ENCODE data around the gene CHRNA9.
A peak's percentile ranks its signal among the peaks of the same experiment; 100 is the strongest.

Gene CHRNA9

DNA sequence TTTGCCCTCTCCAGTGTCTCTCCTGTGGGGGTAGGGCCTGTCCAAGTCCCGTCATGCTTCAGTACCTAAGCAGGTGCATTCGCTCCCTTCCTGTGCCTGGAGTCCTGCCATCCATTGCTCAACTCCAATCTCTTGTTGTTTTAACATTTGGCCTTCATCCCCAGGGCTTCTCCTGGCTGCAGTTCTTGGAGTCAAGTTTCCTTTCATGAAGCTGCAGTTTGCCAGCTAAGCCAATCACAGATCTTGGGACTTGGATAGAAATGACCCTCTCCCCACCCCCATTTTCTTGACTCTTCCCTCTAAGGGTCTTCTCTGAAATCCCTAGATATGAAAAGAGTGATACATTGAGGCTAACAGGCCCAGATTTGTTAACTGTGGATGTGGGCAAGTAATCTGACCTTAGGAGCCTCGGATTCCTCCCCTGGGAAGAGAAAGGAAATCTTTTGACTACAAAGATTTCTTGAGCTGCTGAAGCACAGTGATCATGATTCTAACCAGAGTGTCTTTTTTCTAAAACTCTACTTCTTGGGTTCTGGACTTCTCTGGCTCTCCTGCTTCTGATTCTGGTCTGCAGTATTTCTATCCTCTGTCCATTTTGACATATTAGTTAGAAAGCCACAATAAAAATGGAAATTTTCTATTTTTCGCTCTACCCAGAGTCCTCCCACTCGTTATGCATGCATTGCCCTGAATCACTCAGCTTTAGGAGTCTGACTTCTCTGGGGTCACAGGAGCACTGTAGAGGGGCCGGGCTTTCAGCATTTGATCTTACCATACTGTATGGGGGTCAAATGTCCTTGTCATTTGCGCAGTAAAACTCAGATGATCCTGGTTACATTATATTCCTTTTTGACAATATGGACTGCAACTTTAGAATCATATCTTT, 61.0 kb downstream of the CHRNA9 start:
- Histone ChIP-seq H3K4me3 (ENCODE audit: low read depth in 1 of 5, low read length in 5 of 5) (peak overlapping the region in 1 of 5 donors; percentile 40), H3K27me3 (ENCODE audit: control insufficient read depth in 5 of 5, insufficient read depth in 4 of 5, low read length in 5 of 5) (no peaks in the 10 kb centered on the region), H3K27ac (ENCODE audit: low read depth, low read length) (no peak overlapping the region), H3K36me3 (ENCODE audit: control insufficient read depth in 5 of 5, insufficient read depth in 5 of 5, low read length in 5 of 5) (no peaks in the 10 kb centered on the region), H3K9ac (ENCODE audit: low read length in 5 of 5) (no peak overlapping the region), H3K4me1 (ENCODE audit: control insufficient read depth in 5 of 5, insufficient read depth in 5 of 5, low read length in 5 of 5) (peaks cover 5 to 20% (median 17%) of the 10 kb centered on the region in 5 donors), H3K9me3 (ENCODE audit: control insufficient read depth in 5 of 5, low read length in 5 of 5) (no peaks in the 10 kb centered on the region)

DNA sequence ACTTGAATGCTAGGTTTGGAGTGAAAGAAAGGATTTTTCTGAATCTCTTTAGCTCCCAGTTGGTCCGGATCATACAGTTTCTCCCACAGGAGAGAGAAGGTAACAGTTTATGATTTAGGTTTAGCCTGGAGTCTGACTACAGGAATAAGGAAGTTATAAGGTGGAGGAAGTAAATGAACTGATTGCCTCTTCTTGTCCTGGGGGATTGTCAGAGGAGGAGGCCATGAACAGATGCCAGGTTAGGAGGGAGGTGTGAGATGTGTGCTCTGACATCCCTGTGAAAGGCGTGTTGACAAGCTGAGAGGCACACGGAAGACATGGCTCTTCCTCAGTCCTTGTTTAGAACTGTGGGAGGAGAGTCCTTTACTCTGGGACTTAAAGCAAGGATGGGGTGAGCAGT, 64.4 kb downstream of the CHRNA9 start:
- H3K4me3 ChIP-seq (ENCODE audit: low read depth in 1 of 5, low read length in 5 of 5) = no peak overlapping the region
- no peaks in the 10 kb centered on the region for H3K36me3 ChIP-seq (ENCODE audit: control insufficient read depth in 5 of 5, insufficient read depth in 5 of 5, low read length in 5 of 5)
- no peaks in the 10 kb centered on the region for H3K9me3 ChIP-seq (ENCODE audit: control insufficient read depth in 5 of 5, low read length in 5 of 5)
- H3K4me1 ChIP-seq (ENCODE audit: control insufficient read depth in 5 of 5, insufficient read depth in 5 of 5, low read length in 5 of 5) = peaks cover 5 to 20% (median 17%) of the 10 kb centered on the region in 5 donors
- no peak overlapping the region for H3K9ac ChIP-seq (ENCODE audit: low read length in 5 of 5)
- H3K27ac ChIP-seq (ENCODE audit: low read depth, low read length) = no peak overlapping the region
- no peaks in the 10 kb centered on the region for H3K27me3 ChIP-seq (ENCODE audit: control insufficient read depth in 5 of 5, insufficient read depth in 4 of 5, low read length in 5 of 5)

DNA sequence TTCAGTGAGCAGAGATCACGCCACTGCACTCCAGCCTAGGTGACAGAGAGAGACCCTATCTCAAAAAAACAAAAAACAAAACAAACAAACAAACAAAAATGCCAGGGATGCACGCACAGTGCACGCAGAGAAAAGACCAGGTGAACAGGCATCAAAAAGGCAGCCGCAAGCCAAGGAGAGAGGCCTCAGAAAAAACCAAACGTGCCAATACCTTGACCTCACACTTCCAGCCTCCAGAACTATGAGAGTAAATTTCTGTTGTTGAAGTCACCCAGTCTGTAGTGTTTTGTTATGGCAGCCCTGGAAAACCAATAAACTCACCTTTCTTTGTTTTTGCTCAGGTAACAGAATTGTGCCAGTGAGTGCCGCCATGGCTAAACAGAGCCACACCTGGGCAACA, 66.0 kb downstream of the CHRNA9 start:
- Histone ChIP-seq H3K36me3 (ENCODE audit: control insufficient read depth in 5 of 5, insufficient read depth in 5 of 5, low read length in 5 of 5) (no peaks in the 10 kb centered on the region), H3K27me3 (ENCODE audit: control insufficient read depth in 5 of 5, insufficient read depth in 4 of 5, low read length in 5 of 5) (no peaks in the 10 kb centered on the region), H3K9ac (ENCODE audit: low read length in 5 of 5) (no peak overlapping the region), H3K9me3 (ENCODE audit: control insufficient read depth in 5 of 5, low read length in 5 of 5) (no peaks in the 10 kb centered on the region), H3K27ac (ENCODE audit: low read depth, low read length) (no peak overlapping the region), H3K4me1 (ENCODE audit: control insufficient read depth in 5 of 5, insufficient read depth in 5 of 5, low read length in 5 of 5) (peaks cover 4 to 11% (median 9%) of the 10 kb centered on the region in 5 donors), H3K4me3 (ENCODE audit: low read depth in 1 of 5, low read length in 5 of 5) (no peak overlapping the region)

DNA sequence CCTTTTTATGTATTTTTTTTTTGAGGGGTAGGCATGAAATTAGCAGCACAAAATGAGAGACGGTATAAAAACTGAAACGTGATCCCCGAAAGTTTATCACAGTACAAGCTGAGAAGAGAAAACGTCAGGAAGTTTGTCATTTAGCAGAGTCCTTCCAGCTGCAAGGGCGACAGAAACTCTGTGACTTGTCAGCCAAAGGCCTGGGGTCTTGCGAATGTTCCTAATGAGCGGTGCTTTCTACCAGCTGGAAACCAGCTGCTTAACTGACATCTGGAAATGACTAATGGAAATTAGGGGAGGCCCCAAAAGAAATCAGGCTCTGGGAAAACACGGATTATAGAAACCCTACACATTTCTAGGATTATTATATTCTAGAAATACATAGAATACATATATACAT, 66.5 kb downstream of the CHRNA9 start:
- H3K27ac ChIP-seq (ENCODE audit: low read depth, low read length) = no peak overlapping the region
- H3K9me3 ChIP-seq (ENCODE audit: control insufficient read depth in 5 of 5, low read length in 5 of 5) = no peaks in the 10 kb centered on the region
- no peaks in the 10 kb centered on the region for H3K36me3 ChIP-seq (ENCODE audit: control insufficient read depth in 5 of 5, insufficient read depth in 5 of 5, low read length in 5 of 5)
- H3K9ac ChIP-seq (ENCODE audit: low read length in 5 of 5) = no peak overlapping the region
- H3K27me3 ChIP-seq (ENCODE audit: control insufficient read depth in 5 of 5, insufficient read depth in 4 of 5, low read length in 5 of 5) = no peaks in the 10 kb centered on the region
- peaks cover 0 to 5% (median 4%) of the 10 kb centered on the region in 5 donors for H3K4me1 ChIP-seq (ENCODE audit: control insufficient read depth in 5 of 5, insufficient read depth in 5 of 5, low read length in 5 of 5)
- no peak overlapping the region for H3K4me3 ChIP-seq (ENCODE audit: low read depth in 1 of 5, low read length in 5 of 5)

DNA sequence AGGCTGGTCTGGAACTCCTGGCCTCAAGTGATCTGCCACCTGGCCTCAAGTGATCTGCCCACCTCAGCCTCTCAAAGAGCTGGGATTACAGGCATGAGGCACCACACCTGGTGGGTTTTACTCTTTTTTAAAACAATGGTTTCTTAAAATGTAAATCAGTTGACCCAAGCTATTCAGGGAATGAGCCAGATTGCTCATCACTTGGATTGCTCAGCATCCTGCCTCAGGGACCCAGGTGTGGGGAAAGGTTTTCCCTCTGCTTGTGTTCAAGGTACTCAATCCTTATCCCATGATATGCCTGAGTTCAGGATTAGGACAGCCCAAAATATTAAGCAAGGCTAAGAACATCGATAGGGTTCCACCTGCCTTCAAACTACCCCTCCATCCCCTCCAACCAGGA, 67.4 kb downstream of the CHRNA9 start:
- Histone ChIP-seq H3K4me3 (ENCODE audit: low read depth in 1 of 5, low read length in 5 of 5) (no peak overlapping the region), H3K9ac (ENCODE audit: low read length in 5 of 5) (no peak overlapping the region), H3K27me3 (ENCODE audit: control insufficient read depth in 5 of 5, insufficient read depth in 4 of 5, low read length in 5 of 5) (no peaks in the 10 kb centered on the region), H3K27ac (ENCODE audit: low read depth, low read length) (no peak overlapping the region), H3K4me1 (ENCODE audit: control insufficient read depth in 5 of 5, insufficient read depth in 5 of 5, low read length in 5 of 5) (peaks cover 0 to 5% (median 4%) of the 10 kb centered on the region in 5 donors), H3K36me3 (ENCODE audit: control insufficient read depth in 5 of 5, insufficient read depth in 5 of 5, low read length in 5 of 5) (no peaks in the 10 kb centered on the region), H3K9me3 (ENCODE audit: control insufficient read depth in 5 of 5, low read length in 5 of 5) (no peaks in the 10 kb centered on the region)

DNA sequence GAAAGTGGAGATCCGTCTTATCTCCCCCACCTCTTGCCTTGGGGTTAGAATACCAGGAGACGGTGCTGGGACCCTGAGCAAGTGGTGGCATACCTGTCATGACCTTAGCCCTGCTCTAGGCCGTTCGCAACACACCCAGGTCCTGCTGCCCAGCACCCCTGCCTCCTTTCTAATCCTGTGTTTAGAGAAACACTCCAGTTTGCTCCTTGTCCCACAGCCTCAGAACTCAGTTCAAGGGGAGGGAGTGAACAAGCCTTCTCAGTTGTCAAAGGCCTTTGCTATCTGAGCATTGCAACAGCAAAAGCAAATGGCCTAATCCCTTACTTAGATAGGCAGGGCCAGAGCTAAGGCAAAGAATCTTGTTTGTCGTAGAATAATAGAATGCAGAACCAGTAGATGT, 67.9 kb downstream of the CHRNA9 start:
- Histone ChIP-seq H3K27me3 (ENCODE audit: control insufficient read depth in 5 of 5, insufficient read depth in 4 of 5, low read length in 5 of 5) (no peaks in the 10 kb centered on the region), H3K36me3 (ENCODE audit: control insufficient read depth in 5 of 5, insufficient read depth in 5 of 5, low read length in 5 of 5) (no peaks in the 10 kb centered on the region), H3K4me3 (ENCODE audit: low read depth in 1 of 5, low read length in 5 of 5) (no peak overlapping the region), H3K4me1 (ENCODE audit: control insufficient read depth in 5 of 5, insufficient read depth in 5 of 5, low read length in 5 of 5) (peaks cover 0 to 5% (median 4%) of the 10 kb centered on the region in 5 donors), H3K9ac (ENCODE audit: low read length in 5 of 5) (no peak overlapping the region), H3K9me3 (ENCODE audit: control insufficient read depth in 5 of 5, low read length in 5 of 5) (no peaks in the 10 kb centered on the region), H3K27ac (ENCODE audit: low read depth, low read length) (no peak overlapping the region)
